HCT116 (cell line): Measurements from ENCODE around the gene EPDR1. TPM values are rescaled to one million over a fixed set of nuclear protein-coding genes. Genes with fewer than 3 reads are reported as not detected.

ENCODE experiments used
- ATAC-seq: fragments of 200-7000 bp; cut with Tn5 transposase; 2 replicates; pipeline ENCODE4 v1.9.1; 2020; ENCODE audit warnings: mild to moderate bottlenecking, moderate library complexity
- BruUV-seq: library from RNA; stranded (reverse); fragments of 400-500 nt; replicated peaks from 2 replicates; lab custom pipeline; 2021; lab: Mats Ljungman, UMichigan
- CTCF ChIA-PET: fragments of 300-600 bp; sonication (Branson Sonifier 250); formaldehyde crosslinking; loops from one replicate; lab custom pipeline; 2021; ENCODE audit warnings: antibody characterized with exemption; lab: Charles Lee
- POLR2A ChIA-PET: fragments of 300-600, 350-600 bp; sonication (Branson Sonifier 250); formaldehyde crosslinking; loops from one replicate; lab custom pipeline; 2021; ENCODE audit warnings: antibody characterized with exemption; lab: Charles Lee
- RAD21 ChIA-PET, 2 experiments: fragments of 300-600 bp; sonication (Branson Sonifier 250); formaldehyde crosslinking; loops; one replicate each; lab custom pipeline; 2023; ENCODE audit warnings: low total read pairs in 2 of 2; ENCODE audit not compliant: uncharacterized antibody in 2 of 2, unreplicated experiment in 2 of 2, low non-redundant PET in 1 of 2; lab: Charles Lee
- DNase-seq: peaks from one replicate; pipeline ENCODE4 v3.0.0-alpha.2; 2010; ENCODE audit warnings: low read depth, low spot score
- H2AFZ ChIP-seq: fragments of 200-600 bp; shearing (Covaris generic), sonication (generic); 2 replicates; pipeline ENCODE4 v1.6.1; 2017; ENCODE audit warnings: low read depth, mixed run types, mixed read lengths, antibody characterized with exemption, low read length; ENCODE audit not compliant: poor library complexity, severe bottlenecking
- H3K27ac ChIP-seq: 2 replicates; pipeline ENCODE4 v1.5.1; 2012; ENCODE audit warnings: low read depth, low read length
- H3K27me3 ChIP-seq: fragments of 200-600 bp; sonication (generic); 2 replicates; pipeline ENCODE4 v1.6.1; 2016; ENCODE audit warnings: mixed run types, low read length, mixed read lengths; ENCODE audit not compliant: insufficient read depth
- H3K36me3 ChIP-seq, 2 experiments: fragments of 200-500 bp in 1 of 2; fragments of 200-600 bp in 1 of 2; sonication (Bioruptor generic) in 1 of 2; sonication (generic) in 1 of 2; 2 replicates each; pipeline versions ENCODE4 v1.5.1 to v1.6.1; 2014 to 2016; ENCODE audit warnings: low read length in 2 of 2, inconsistent platforms in 1 of 2, mixed read lengths in 1 of 2, mixed run types in 1 of 2; ENCODE audit not compliant: insufficient read depth in 2 of 2, control insufficient read depth in 1 of 2
- H3K4me1 ChIP-seq, 2 experiments: fragments of 200-600 bp in 1 of 2; sonication (generic) in 1 of 2; 2 replicates each; pipeline versions ENCODE4 v1.5.1 to v1.6.1; 2012 to 2017; ENCODE audit warnings: low read length in 2 of 2, inconsistent platforms in 1 of 2, mild to moderate bottlenecking in 1 of 2, mixed read lengths in 1 of 2, mixed run types in 1 of 2, moderate library complexity in 1 of 2; ENCODE audit not compliant: insufficient read depth in 2 of 2, control insufficient read depth in 1 of 2
- H3K4me2 ChIP-seq: fragments of 200-600 bp; sonication (generic); 2 replicates; pipeline ENCODE4 v1.6.1; 2017; ENCODE audit warnings: mixed run types, low read length, mixed read lengths
- H3K4me3 ChIP-seq, 2 experiments: fragments of 200-600 bp in 1 of 2; sonication (generic) in 1 of 2; replicated peaks in 1 of 2; 2 replicates each; pipeline ENCODE4 v1.5.1; 2011 to 2016; ENCODE audit warnings: low read length in 2 of 2, control low read depth in 1 of 2, low read depth in 1 of 2, mild to moderate bottlenecking in 1 of 2, mixed read lengths in 1 of 2, mixed run types in 1 of 2
- H3K79me2 ChIP-seq: fragments of 200-600 bp; sonication (generic); 2 replicates; pipeline ENCODE4 v1.6.1; 2017; ENCODE audit warnings: mild to moderate bottlenecking, mixed run types, low read length, moderate library complexity, mixed read lengths; ENCODE audit not compliant: insufficient read depth
- H3K9ac ChIP-seq: fragments of 200-600 bp; sonication (generic); 2 replicates; pipeline ENCODE4 v1.6.1; 2016; ENCODE audit warnings: low read length, mixed read lengths
- H3K9me2 ChIP-seq: fragments of 200-600 bp; sonication (generic), shearing (Covaris generic); 2 replicates; pipeline ENCODE4 v1.6.1; 2017; ENCODE audit warnings: mixed run types, mild to moderate bottlenecking, moderate library complexity; ENCODE audit not compliant: insufficient read depth
- H3K9me3 ChIP-seq, 2 experiments: fragments of 200-500 bp in 1 of 2; fragments of 200-600 bp in 1 of 2; sonication (Bioruptor generic) in 1 of 2; sonication (generic) in 1 of 2; 2 replicates each; pipeline ENCODE4 v1.6.1; 2014 to 2017; ENCODE audit warnings: low read length in 2 of 2, mixed read lengths in 2 of 2, inconsistent platforms in 1 of 2, low read depth in 1 of 2, mild to moderate bottlenecking in 1 of 2, mixed run types in 1 of 2, moderate library complexity in 1 of 2; ENCODE audit not compliant: control insufficient read depth in 1 of 2, insufficient read depth in 1 of 2
- H4K20me1 ChIP-seq: fragments of 200-600 bp; sonication (generic), shearing (Covaris generic); 2 replicates; pipeline ENCODE4 v1.6.1; 2017; ENCODE audit warnings: mixed run types, mild to moderate bottlenecking, moderate library complexity; ENCODE audit not compliant: insufficient read depth
- CBX3 ChIP-seq: IDR thresholded peaks from 2 replicates; pipeline ENCODE4 v1.6.1; 2012; ENCODE audit warnings: low read depth
- CTCF ChIP-seq, 3 experiments: fragments of 200-600 bp in 1 of 3; sonication (generic) in 1 of 3; IDR thresholded peaks in 2 of 3; conservative IDR thresholded peaks in 1 of 3; 2 replicates each; pipeline ENCODE4 v1.5.1; 2012 to 2017; ENCODE audit warnings: low read depth in 2 of 3, low read length in 2 of 3, antibody characterized with exemption in 1 of 3, borderline replicate concordance in 1 of 3, control low read depth in 1 of 3, mild to moderate bottlenecking in 1 of 3, mixed read lengths in 1 of 3, mixed run types in 1 of 3, moderate library complexity in 1 of 3; ENCODE audit not compliant: insufficient read depth in 1 of 3
- EGR1 ChIP-seq: IDR thresholded peaks from 2 replicates; pipeline ENCODE4 v1.6.1; 2012; ENCODE audit warnings: low read depth
- ELF1 ChIP-seq: IDR thresholded peaks from 2 replicates; pipeline ENCODE4 v1.6.1; 2012; ENCODE audit warnings: low read depth, borderline replicate concordance
- EZH2phosphoT487 ChIP-seq: fragments of 200-600 bp; IDR thresholded peaks from 2 replicates; pipeline ENCODE4 v1.6.1; 2018; ENCODE audit warnings: antibody characterized with exemption, borderline replicate concordance
- FOSL1 ChIP-seq: IDR thresholded peaks from 2 replicates; pipeline ENCODE4 v1.6.1; 2012; ENCODE audit warnings: low read depth
- JUND ChIP-seq: IDR thresholded peaks from 2 replicates; pipeline ENCODE4 v1.6.1; 2012
- MAX ChIP-seq: IDR thresholded peaks from 2 replicates; pipeline ENCODE4 v1.6.1; 2012
- POLR2AphosphoS5 ChIP-seq: IDR thresholded peaks from 2 replicates; pipeline ENCODE4 v1.6.1; 2011; ENCODE audit warnings: mild to moderate bottlenecking, low read depth, low read length, moderate library complexity
- SIN3A ChIP-seq: IDR thresholded peaks from 2 replicates; pipeline ENCODE4 v1.6.1; 2012; ENCODE audit warnings: low read depth
- TCF7L2 ChIP-seq: IDR thresholded peaks from 2 replicates; pipeline ENCODE4 v1.7.0; 2011; ENCODE audit warnings: borderline replicate concordance, inconsistent platforms; ENCODE audit not compliant: insufficient read depth, insufficient read length; ENCODE audit errors: extremely low read depth
- intact Hi-C: fragments of 100-400 bp; cut with micrococcal nuclease; formaldehyde crosslinking; loops from 2 replicates; pipeline ENCODE4 v1.10.0; 2022
- total RNA-seq: library from RNA; stranded (reverse); gene quantifications from one replicate; pipeline ENCODE4 v1.2.1, GENCODE V29; 2021; ENCODE audit not compliant: unreplicated experiment

Gene EPDR1
- total RNA-seq, 1 experiment from 2014 or later: 8.0 TPM

DNA sequence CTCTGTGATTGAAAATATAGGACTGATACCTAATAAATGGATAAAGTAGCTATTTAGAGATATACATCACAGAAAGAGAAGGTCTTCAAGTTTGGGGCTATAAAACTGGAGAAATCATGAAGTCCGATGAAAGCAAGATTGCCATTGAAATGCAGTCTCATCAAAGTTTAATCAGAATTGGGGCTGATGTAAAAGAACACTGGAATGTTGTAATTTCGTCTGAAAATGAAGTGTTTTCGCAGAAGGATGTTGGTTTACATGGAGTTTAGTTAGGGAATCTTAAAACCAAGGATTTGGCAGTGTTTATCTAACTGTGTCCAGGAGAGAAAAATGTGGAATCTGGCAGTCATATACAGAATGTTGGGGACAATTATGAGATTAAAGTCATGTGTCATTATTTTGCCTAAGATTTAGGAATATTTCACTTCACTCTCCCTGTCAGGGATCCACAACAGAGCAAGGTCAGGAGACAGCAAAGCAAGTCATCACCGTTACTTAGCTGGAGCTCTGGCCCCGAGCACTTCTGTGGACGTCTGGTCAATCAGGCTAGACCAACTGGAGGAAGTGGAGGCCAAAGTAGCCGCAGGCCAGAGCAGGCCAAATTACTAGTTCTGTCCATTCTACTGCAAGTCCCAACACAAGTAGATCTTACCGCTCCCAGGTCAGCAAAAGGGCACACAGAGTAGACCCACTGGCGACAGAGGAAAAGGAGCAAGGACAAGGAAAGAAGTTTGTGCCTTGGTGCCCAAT lies 37.0 kb downstream of the EPDR1 start:
- RAD21 ChIA-PET: no interaction called here
- CTCF ChIA-PET: no interaction called here
- H3K9me2 ChIP-seq: no peaks in the 10 kb centered on the region
- no peaks in the 10 kb centered on the region for H3K4me1 ChIP-seq
- no peak overlapping the region for H3K27ac ChIP-seq
- POLR2A ChIA-PET: no interaction called here
- H3K4me3 ChIP-seq: no peak overlapping the region
- TF ChIP-seq FOSL1 (no peak), EGR1 (no peak), TCF7L2 (no peak), POLR2AphosphoS5 (no peak)
- no peaks in the 10 kb centered on the region for H3K27me3 ChIP-seq
- no peaks in the 10 kb centered on the region for H3K36me3 ChIP-seq
- ATAC-seq (no peak), DNase-seq (no peak)
- no peak overlapping the region for H2AFZ ChIP-seq
- intact Hi-C loops: no loop called here
- no peak overlapping the region for H3K4me2 ChIP-seq
- no TSS peak for BruUV-seq
- H3K79me2 ChIP-seq: no peaks in the 10 kb centered on the region
- H3K9ac ChIP-seq: no peak overlapping the region
- no peaks in the 10 kb centered on the region for H3K9me3 ChIP-seq
- no peaks in the 10 kb centered on the region for H4K20me1 ChIP-seq

- TF ChIP-seq SIN3A (no peak), TCF7L2 (no peak), MAX (no peak), JUND (no peak), POLR2AphosphoS5 (no peak), CTCF (IDR thresholded peaks at IDR 0.05 in 2 of 3, conservative IDR thresholded peaks at IDR 0.05 in 1 of 3; ENCODE audit: borderline replicate concordance in 1 of 3, insufficient read depth in 1 of 3, low read depth in 2 of 3, low read length in 2 of 3) (no peak), ELF1 (no peak), CBX3 (no peak), EZH2phosphoT487 (no peak)
- TF ChIP-seq, all 23 proteins: peak for 0
- H3K27ac ChIP-seq: no peak overlapping the region
- no peaks in the 10 kb centered on the region for H3K36me3 ChIP-seq
- intact Hi-C loops: no loop called here
- H3K27me3 ChIP-seq: no peaks in the 10 kb centered on the region
- no TSS peak for BruUV-seq
- RAD21 ChIA-PET: no interaction called here
- H2AFZ ChIP-seq: no peak overlapping the region
- H3K9me2 ChIP-seq: no peaks in the 10 kb centered on the region
- H3K4me2 ChIP-seq: no peak overlapping the region
- H3K4me1 ChIP-seq: no peaks in the 10 kb centered on the region
- POLR2A ChIA-PET: no interaction called here
- H3K9ac ChIP-seq: no peak overlapping the region
- no peaks in the 10 kb centered on the region for H3K9me3 ChIP-seq
- CTCF ChIA-PET: no interaction called here
- no peak for ATAC-seq
- DNase-seq: no peak
- no peak overlapping the region for H3K4me3 ChIP-seq
- no peaks in the 10 kb centered on the region for H3K79me2 ChIP-seq
- H4K20me1 ChIP-seq: no peaks in the 10 kb centered on the region
Measured at GRCh38 chr7:37960483-37960882, 40.0 kb downstream of the EPDR1 start.
